ENCODE measurements around the gene FHOD1. TPM values are rescaled to one million over a fixed set of nuclear protein-coding genes. Genes with fewer than 3 reads are reported as not detected.

Gene FHOD1
- total RNA-seq, 4 donors from 2014 or later: 17.9 to 26.4 (median 24.3) TPM

DNA sequence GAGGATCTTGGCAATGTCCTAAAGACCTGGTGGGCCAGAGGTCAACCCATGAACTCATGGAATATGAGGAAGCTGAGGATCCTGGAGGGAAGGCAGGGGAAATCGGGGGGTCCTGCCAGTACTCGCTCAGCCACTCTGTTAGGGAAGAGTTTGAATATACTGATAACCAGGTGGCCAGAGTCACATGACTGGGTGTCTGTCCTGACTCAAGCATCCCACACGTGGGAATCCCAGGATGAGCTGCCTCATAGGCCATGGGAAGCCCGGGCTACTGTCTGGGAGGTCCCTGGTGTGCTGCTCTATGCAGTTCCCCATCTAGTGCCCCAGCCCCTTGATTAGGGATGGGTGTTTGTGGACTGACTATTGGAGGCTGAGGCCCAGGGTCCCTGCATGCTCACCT, 59.0 kb downstream of the FHOD1 start:
- H3K9me3 ChIP-seq: no peaks in the 10 kb centered on the region
- TF ChIP-seq, protein P1, sequence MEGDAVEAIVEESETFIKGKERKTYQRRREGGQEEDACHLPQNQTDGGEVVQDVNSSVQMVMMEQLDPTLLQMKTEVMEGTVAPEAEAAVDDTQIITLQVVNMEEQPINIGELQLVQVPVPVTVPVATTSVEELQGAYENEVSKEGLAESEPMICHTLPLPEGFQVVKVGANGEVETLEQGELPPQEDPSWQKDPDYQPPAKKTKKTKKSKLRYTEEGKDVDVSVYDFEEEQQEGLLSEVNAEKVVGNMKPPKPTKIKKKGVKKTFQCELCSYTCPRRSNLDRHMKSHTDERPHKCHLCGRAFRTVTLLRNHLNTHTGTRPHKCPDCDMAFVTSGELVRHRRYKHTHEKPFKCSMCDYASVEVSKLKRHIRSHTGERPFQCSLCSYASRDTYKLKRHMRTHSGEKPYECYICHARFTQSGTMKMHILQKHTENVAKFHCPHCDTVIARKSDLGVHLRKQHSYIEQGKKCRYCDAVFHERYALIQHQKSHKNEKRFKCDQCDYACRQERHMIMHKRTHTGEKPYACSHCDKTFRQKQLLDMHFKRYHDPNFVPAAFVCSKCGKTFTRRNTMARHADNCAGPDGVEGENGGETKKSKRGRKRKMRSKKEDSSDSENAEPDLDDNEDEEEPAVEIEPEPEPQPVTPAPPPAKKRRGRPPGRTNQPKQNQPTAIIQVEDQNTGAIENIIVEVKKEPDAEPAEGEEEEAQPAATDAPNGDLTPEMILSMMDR (IDR thresholded peaks at IDR 0.05): no peak
- no peak for TF ChIP-seq POLR2A (IDR thresholded peaks at IDR 0.05)
- DNase-seq: no peak
- H3K27me3 ChIP-seq: no peaks in the 10 kb centered on the region
- H3K4me1 ChIP-seq: peaks cover 19 to 36% of the 10 kb centered on the region in 2 donors
- intact Hi-C loops (cut with DNase I): loop anchor here (10.0 kb wide), 2 partner anchors 214 to 294 kb away; no protein-coding TSS in a partner anchor
- no peaks in the 10 kb centered on the region for H3K36me3 ChIP-seq
- no peak overlapping the region for H3K4me3 ChIP-seq (replicated peaks in 1 of 3)
- 77 to 96% methylated on average over 2 to 4 of the region's 4 CpGs for WGBS, 2 donors
- no peak overlapping the region for H3K27ac ChIP-seq

DNA sequence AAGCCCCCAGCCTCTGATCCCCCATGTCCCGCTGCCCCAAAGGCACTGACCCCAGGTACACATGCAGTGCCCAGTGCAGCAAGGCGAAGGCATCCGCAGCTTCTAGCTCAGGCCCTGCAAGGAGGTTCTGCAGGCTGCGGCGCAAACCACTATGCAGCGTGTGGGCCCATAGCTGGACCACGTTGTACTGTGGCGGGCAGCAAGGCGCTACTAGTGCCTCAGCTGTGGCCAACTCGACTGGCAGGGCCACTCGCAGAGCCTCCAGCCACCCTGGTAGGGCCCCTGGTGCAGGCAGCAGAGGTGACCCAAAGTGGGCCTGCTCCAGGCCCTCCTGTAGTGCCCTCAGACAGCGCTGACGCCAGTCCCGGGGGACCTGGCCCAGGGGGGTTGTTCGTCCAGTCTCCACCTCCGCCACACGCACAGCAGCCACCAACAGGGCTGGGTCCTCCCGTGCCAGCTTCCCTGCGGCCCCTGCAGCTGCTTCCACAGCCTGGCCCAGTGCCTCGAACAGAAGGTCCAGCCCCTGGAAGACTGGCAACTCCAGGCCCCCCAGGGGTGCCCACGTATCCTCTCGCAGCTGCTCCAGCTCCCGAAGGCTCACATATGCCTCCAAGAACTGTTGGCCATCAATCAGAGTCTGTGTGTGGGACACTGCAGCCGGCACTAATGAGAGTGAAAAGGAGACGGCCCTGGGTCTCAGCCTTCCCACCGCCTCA, 59.9 kb downstream of the FHOD1 start:
- no peak for TF ChIP-seq POLR2A (IDR thresholded peaks at IDR 0.05)
- TF ChIP-seq, protein P1 (IDR thresholded peaks at IDR 0.05): no peak
- Histone ChIP-seq H3K36me3 (no peaks in the 10 kb centered on the region), H3K27ac (no peak overlapping the region), H3K4me3 (replicated peaks in 1 of 3) (no peak overlapping the region), H3K9me3 (no peaks in the 10 kb centered on the region), H3K4me1 (peaks cover 15 to 32% of the 10 kb centered on the region in 2 donors), H3K27me3 (no peaks in the 10 kb centered on the region)
- no peak for DNase-seq
- intact Hi-C loops (cut with DNase I): loop anchor here (10.0 kb wide), 2 partner anchors 213 to 293 kb away; no protein-coding TSS in a partner anchor
- 77 to 84% methylated on average over 6 to 9 of the region's 26 CpGs for WGBS, 2 donors

DNA sequence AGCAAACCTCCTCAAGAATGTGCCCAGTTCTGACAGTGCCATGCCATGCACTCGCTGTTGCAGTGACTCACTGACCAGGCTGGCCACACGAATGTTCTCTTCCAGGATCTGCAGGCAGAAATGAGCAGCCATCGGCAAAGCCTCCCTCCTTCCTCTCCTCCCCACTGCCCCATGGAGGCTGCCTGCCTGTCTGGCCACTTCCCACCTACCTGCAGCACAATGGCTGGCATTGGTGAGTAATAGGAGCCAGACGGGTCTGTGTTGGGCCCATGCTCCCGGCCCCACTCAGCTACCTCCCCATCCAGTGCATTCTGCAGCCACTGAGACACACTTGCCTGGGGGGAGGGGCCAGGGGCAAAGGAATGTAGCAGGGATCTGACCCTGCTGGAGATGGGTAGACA, 60.7 kb downstream of the FHOD1 start:
- no peak overlapping the region for H3K27ac ChIP-seq
- H3K4me3 ChIP-seq (replicated peaks in 1 of 3): no peak overlapping the region
- intact Hi-C loops (cut with DNase I): loop anchor here (10.0 kb wide), 2 partner anchors 212 to 292 kb away; no protein-coding TSS in a partner anchor
- no peak for DNase-seq
- no peaks in the 10 kb centered on the region for H3K36me3 ChIP-seq
- TF ChIP-seq POLR2A (IDR thresholded peaks at IDR 0.05): no peak
- TF ChIP-seq, protein P1 (IDR thresholded peaks at IDR 0.05): no peak
- H3K9me3 ChIP-seq: no peaks in the 10 kb centered on the region
- no peaks in the 10 kb centered on the region for H3K27me3 ChIP-seq
- 32 to 65% methylated on average over 5 of the region's 5 CpGs for WGBS, 2 donors
- H3K4me1 ChIP-seq: peaks cover 15 to 29% of the 10 kb centered on the region in 2 donors

DNA sequence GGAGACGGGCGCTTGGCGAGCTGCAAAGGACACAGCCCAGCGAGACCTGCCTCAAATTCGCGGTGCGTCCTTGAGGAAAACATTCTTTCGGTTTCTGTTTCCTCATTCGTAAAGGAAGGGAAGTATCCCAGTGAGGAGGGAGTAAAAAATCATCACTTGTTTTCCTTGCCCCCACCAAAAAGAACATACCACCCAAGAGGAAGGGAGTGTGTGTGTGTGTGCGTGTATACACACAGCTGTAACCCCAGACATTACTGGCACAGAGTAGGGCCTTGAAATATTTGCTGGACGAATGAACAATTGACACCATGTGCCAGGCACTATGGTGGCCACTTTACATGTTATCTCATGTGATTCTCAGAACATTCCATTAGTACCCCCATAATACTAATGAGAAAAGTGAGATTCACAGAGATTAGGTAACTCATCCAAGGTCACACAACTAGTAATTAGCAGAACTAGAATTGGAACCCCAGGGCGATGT, 61.6 kb downstream of the FHOD1 start:
- no peak for TF ChIP-seq POLR2A (IDR thresholded peaks at IDR 0.05)
- TF ChIP-seq, protein P1 (IDR thresholded peaks at IDR 0.05): no peak
- intact Hi-C loops (cut with DNase I): loop anchor here (10.0 kb wide), 2 partner anchors 211 to 291 kb away; no protein-coding TSS in a partner anchor
- Histone ChIP-seq H3K4me1 (peaks cover 15 to 25% of the 10 kb centered on the region in 2 donors), H3K4me3 (replicated peaks in 1 of 3) (no peak overlapping the region), H3K27ac (no peak overlapping the region), H3K9me3 (no peaks in the 10 kb centered on the region), H3K27me3 (no peaks in the 10 kb centered on the region), H3K36me3 (no peaks in the 10 kb centered on the region)
- DNase-seq: no peak
- 13 to 18% methylated on average over 7 to 9 of the region's 12 CpGs for WGBS, 2 donors
